ENCODE data around the gene RBBP8.
"Not testable (repeated sequence)": the region's sequence is repeated elsewhere in the genome, so short reads cannot be mapped to it uniquely, and the experiment has no call there.

Gene RBBP8

DNA sequence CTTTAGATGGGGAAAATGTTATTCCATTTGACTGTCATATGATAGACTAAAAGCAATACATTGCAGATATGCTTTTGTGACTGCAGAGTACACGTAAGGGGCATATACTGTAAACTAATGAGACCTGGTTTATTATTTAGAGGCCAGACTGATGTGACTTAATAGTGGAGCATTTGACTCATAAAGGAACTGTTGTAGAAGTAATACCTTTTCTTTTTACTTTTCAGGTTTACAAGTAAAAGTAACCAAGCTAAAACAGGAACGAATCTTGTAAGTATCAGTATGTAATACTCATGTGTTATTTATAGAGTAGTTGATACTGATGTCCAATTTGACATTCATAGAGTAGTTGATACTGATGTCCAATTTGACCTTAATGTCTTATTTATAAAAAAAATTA is 13.1 kb downstream of the RBBP8 start:
- DNase-seq = no peak

GRCh38 chr18:22946846-22947245 is 13.7 kb downstream of the RBBP8 start:
- no peak for DNase-seq

GRCh38 chr18:22951823-22952222 is 18.7 kb downstream of the RBBP8 start:
- DNase-seq = no peak

DNA sequence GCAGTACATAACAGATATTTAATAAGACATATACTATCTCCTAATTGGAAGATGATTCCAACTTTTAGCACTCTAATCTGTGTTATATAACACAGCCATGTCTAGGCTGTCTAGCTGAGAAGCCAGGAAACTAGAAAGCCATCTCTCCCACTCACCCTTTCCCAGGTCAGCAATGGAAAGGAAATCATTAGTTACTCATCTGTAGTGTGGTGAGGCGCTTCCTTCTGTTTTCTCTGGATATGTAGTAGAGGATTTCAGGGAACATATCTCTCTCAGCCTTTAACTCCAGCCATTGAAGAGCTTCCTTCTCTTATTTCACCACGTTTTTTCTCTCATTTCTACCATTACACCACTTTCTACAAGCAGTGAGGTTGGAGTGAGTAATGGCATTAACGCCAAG is 19.4 kb downstream of the RBBP8 start:
- DNase-seq = no peak

- not testable (repeated sequence) for DNase-seq
These were observed 20.9 kb downstream of the RBBP8 start for GRCh38 chr18:22953982-22954381.

DNA sequence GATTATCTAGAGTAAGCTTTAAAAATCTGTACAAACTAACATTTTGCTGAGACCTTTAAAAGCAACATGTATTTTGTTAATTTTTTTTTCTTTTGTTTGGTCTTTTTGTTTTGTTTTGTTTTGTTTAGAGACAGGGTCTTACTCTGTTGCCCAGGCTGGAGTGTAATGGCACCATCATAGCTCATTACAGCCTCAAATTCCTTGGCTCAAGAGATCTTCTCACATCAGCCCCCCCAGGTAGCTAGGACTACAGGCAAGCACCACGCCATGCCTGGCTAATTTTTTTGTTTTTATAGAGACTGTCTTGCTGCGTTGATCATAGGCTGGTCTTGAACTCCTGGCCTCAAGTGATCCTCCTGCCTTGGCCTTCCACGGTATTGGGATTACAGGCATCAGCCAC is 23.1 kb downstream of the RBBP8 start:
- DNase-seq = no peak

DNA sequence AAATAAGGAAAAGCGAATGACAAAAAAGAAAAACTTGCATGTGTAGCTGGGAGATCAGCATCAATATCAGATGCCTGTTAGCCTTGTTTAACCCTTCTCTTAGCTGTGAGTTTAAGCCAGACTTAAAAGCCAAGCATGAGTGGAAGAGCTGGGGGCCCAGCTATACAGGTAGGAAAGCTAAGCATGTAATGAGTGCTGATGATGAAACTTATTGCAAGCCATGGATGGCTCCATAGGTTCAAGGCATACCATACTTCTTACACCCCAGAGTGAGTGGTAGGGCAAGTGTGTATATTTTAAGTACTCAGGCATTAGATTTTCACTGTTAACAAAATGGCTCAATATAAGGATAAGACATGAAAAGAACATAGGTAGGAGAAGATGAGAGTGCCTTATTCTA is 28.0 kb downstream of the RBBP8 start:
- DNase-seq = no peak

- no peak for DNase-seq
These were observed 28.9 kb downstream of the RBBP8 start for GRCh38 chr18:22962004-22962403.

DNA sequence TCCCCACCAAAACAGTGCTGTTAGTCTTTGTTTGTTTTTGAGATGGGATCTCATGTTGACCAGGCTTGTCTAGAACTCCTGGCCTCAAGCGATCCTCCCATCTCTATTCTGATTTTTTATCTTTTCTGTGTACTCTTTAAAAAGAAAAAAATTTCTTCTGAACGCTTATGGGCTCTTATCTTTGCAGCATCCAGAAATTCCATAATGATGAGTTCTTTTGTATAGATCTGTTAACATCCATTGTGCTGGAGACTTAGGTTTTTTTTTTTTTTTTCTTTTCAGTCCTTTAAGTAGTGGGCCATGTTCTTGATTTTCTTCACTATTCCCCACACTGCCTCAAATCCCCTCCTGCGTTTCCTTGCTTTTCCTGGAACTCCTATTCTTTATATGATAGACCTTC is 31.0 kb downstream of the RBBP8 start:
- no peak for DNase-seq

- no peak for DNase-seq
These were observed 31.6 kb downstream of the RBBP8 start for GRCh38 chr18:22964722-22965121.

DNA sequence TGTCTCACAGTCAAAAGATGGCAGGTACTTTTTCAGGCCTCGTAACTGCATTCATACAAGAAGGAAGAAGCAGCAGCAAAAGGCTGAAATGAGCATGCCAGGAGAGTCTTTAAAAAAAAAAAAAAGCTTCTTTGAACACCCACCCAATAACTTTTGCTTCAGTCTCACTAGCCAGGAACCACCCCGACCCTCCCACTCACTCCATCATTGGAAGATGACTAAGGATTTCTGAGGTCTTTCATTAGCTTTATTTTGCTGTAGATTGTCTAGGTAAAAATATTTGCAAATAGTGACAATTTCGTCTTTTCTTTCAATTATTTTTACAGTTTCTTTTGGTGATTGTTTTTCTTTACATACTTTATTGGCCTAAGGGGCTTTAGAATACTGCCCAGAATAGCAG is 37.9 kb downstream of the RBBP8 start:
- no peak for DNase-seq

GRCh38 chr18:22974001-22974400 is 40.9 kb downstream of the RBBP8 start:
- no peak for DNase-seq

GRCh38 chr18:22974707-22975106 is 41.6 kb downstream of the RBBP8 start:
- DNase-seq = no peak

DNA sequence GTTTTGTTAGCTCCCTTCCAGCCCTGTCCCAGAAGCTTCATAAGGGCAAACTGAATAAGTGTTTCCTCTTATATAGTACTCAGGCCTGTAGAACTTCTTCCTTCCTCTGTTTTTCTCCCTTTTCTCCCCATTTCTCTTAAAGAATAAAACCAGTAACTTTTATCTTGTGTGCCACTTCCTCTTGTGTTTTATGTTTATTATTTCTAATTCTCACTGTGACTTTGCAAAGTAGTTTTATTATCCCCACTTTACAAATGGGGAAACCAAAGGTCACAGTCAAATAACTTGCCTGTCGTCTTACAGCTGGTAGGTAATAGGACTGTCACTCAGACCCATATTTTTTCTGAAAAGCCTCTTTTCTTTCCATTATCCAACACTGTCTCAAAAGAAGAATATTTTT is 42.4 kb downstream of the RBBP8 start:
- no peak for DNase-seq

DNA sequence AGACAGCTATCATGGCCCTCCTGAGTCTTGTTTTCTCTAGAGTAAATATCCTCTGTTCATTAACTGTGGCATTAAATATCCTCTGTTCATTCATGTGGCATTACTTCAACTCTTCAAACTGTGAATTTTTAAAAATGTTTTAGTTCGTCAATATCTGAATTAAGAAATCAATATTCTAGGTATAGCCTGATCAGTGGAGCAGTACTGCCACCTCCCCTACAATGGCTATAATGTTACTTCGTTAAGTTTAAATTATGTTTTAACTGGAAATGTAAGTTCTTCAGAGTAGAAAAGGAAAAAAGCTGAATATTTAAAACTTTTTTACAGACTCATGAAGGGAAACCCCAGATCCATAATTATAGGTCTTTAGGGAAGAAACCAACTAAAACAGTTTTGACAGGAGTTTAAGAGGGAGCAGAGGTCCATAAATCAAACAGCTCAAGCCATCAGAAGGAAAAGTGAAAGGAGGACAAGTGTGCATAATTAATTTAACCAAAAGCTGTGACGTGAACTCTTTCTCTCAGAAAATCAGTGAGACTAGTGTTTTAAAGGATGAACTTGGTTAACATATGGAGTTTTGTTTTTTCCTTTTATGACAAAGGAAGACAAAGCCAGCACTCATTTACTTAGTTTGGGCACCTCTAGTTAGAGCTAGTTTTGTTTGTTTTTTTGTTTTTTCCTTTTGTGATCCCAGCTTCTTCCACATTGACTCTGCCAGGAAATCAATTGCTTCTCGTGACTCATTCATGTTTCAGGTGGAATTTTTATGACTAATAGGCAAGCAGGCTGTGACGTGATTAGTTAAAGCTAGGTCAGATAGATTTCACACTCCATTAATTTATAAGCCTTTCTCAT is 44.9 kb downstream of the RBBP8 start:
- DNase-seq = no peak

DNA sequence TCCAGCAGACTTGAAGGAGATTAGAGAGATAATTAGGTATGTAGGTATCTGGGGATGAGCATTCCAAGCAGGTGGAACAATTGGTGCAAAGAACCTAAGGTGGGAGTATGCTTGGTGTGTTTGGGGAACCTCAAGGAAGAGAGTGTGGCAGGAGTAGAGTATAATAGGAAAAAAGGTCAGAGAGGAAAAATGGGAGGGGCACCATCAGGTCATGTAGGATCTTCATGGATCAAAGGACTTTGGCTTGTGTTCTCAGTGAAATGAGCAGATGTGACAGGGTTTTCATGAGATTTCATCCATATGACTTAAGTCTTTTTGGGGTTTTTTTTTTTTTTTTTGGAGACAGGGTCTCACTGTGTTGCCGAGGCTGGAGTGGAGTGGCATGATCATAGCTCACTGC is 47.3 kb downstream of the RBBP8 start:
- DNase-seq = no peak

- no peak for DNase-seq
These were observed 48.4 kb downstream of the RBBP8 start for GRCh38 chr18:22981274-22982133.

- DNase-seq = no peak
These were observed 50.0 kb downstream of the RBBP8 start for GRCh38 chr18:22983175-22983574.

DNA sequence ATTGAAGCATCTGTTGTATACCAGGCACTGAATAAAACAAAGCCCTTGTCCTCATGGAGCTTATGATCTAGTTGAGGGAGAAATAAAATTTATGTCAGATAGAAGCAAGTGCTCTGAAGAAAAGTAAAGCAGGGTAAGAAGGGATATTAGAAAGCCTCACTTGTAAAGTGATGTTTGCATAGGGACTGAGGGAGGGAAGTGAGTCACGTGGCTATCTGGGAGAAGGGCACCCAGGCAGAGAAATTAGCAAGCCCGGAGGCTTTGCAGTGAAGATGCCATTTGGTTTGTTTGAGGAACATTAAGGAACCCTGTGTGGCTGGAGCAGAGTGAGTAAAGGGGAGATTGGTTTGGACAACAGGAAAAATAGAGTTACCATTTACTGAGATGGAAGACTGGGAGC is 52.1 kb downstream of the RBBP8 start:
- DNase-seq = no peak

GRCh38 chr18:22987547-22988189 is 54.5 kb downstream of the RBBP8 start:
- no peak for DNase-seq

- no peak for DNase-seq
These were observed 55.1 kb downstream of the RBBP8 start for GRCh38 chr18:22988208-22988607.

DNA sequence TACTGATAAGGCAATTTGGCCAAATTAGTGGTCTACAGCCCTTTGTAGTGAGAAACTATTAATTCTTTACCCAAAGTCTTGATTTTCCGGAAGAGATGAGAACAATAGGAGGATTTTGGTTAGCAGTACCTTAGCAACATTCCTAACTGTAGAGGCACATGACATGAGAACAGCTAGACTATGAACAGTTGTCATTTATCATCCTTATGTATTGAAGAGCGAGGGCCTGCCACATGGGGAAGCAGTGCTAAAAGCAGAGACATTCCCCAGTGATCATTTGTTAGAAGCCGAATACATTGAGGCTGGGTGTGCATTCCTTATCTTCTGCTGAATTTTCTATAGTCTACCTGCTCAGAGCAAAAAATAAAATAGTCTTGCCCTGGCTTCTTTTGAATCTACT is 65.2 kb downstream of the RBBP8 start:
- DNase-seq = no peak

- DNase-seq = no peak
These were observed 66.1 kb downstream of the RBBP8 start for GRCh38 chr18:22999212-22999611.

GRCh38 chr18:22999647-23000046 is 66.5 kb downstream of the RBBP8 start:
- DNase-seq = no peak
